Measurements from ENCODE around the gene GBP4.

Gene GBP4

DNA sequence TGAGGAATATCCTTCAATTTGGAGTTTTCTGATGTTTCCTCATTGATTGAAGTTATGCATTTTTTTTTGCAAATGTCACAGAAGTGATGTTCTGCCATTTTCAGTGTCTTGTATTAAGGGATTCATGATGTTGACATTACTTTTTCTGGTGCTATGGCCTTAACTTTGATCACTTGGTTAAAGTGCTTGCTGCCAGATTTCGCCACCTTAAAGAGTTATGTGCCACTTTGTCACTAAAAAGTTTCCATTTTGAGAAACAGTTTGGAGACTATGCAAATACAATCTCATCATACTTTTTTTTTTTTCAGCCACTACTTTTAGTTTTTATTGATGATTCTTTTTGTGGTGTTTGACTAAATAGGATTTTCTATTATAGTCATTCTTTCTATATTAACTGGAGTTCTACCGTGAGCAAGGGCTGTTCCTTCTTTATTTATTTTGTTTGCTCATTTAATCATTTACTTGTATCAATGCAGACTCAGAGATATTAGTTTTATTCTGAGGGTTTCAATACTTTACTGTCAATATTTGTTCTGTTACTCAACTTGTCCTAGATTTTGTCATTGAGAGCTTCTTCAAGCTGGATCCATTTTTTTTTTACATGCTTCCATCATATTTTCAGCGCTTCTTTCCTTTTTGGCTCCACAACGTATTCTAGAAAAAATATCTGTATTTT lies 26.1 kb downstream of the GBP4 start:
- DNase-seq (ENCODE audit: insufficient read length, low spot score): no peak
- FAIRE-seq: peak; percentile 69

DNA sequence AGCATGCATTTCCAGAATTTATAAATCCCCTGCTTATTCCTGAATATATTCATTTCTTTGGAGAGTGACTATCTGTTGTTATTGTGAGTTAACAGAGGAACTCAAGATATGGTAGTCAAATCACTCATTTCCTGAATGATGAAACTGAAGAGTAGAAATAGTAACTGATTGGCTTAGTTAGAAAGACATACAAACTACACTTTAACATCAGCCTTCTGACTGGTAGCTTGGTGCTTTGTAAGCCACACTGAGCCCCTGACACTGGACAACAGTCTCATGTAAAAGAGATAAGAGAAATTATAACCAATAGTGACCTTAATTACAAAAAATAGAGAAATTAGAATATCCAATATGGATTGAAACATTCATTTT lies 27.7 kb downstream of the GBP4 start:
- DNase-seq (ENCODE audit: insufficient read length, low spot score): no peak
- no peak for FAIRE-seq

GRCh38 chr1:89170170-89171066 lies 28.3 kb downstream of the GBP4 start:
- FAIRE-seq (peak; percentile 63), DNase-seq (ENCODE audit: insufficient read length, low spot score) (no peak)

GRCh38 chr1:89169166-89169565 lies 29.6 kb downstream of the GBP4 start:
- no peak for FAIRE-seq
- no peak for DNase-seq (ENCODE audit: insufficient read length, low spot score)

DNA sequence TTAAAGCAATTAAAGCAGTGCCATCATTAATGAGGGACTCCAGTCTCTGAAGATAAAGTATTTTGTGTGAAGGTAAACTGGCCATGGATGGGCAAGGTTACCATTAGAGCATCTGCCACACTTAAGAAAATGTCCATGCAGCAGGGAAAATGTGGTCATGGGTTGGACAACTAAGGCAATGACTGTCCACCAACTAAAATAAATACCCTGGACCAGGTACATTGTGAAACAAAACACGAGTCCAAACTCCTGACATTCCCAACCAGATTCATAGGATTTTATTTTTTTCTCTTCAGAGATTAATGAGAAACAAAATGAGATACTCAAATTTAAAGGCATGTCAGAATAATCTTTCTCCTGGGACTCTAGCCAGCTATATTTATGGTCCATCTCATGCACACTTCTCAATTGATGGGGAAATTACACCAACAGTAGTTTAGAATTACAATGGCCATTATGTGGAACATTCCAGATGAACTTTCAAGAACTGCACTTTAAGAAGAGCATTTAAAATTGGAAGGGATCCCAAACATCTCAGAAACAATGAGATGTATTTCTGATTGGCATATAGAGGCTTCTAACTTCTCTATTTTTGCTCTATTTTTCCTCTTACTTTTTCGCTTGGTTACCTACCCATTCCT lies 31.0 kb downstream of the GBP4 start:
- FAIRE-seq (no peak), DNase-seq (ENCODE audit: insufficient read length, low spot score) (no peak)

- DNase-seq (ENCODE audit: insufficient read length, low spot score): no peak
- no peak for FAIRE-seq
These were observed 32.0 kb downstream of the GBP4 start for GRCh38 chr1:89166705-89167104.

GRCh38 chr1:89165811-89166210 lies 32.9 kb downstream of the GBP4 start:
- DNase-seq (ENCODE audit: insufficient read length, low spot score) (no peak), FAIRE-seq (no peak)

DNA sequence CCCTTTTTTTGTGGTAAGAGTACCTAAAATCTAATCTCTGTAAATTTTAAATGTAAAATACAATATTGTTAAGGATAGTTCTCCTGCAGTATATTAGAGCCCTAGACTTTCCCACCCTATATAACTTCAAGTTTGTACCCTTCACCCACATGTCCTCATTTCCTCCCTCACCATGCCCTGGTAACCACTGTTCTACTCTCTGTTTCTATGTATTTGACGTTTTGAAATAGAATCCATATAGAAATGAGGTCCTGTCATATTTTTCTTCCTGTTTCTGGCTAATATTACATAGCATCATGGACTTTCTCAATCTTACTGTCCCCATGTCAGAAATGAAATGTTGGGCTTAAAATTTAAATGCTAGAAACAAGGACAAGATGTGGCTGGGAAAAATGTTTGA lies 47.7 kb downstream of the GBP4 start:
- DNase-seq (ENCODE audit: insufficient read length, low spot score) (no peak), FAIRE-seq (no peak)

GRCh38 chr1:89149976-89150375 lies 48.8 kb downstream of the GBP4 start:
- FAIRE-seq (no peak), DNase-seq (ENCODE audit: insufficient read length, low spot score) (no peak)

DNA sequence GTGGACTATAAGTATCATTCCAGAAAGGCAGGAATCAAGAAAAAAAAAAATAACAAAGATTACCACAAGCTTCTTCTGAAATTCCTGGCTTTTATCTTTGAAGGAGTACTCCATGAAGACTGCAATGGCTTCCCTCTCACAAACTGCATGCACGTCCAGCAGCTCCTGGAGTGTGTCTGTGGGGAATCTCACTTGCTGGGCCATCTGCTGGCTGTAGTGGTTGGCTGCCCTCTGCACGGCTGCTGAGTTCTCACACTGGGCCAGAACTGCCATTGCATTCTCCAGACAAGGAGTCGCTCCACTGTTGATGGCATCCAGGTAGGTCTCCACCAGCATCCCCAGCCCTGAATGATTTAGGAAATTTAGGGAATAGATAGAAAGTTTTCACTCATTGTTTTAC lies 49.5 kb downstream of the GBP4 start:
- no peak for DNase-seq (ENCODE audit: insufficient read length, low spot score)
- no peak for FAIRE-seq

DNA sequence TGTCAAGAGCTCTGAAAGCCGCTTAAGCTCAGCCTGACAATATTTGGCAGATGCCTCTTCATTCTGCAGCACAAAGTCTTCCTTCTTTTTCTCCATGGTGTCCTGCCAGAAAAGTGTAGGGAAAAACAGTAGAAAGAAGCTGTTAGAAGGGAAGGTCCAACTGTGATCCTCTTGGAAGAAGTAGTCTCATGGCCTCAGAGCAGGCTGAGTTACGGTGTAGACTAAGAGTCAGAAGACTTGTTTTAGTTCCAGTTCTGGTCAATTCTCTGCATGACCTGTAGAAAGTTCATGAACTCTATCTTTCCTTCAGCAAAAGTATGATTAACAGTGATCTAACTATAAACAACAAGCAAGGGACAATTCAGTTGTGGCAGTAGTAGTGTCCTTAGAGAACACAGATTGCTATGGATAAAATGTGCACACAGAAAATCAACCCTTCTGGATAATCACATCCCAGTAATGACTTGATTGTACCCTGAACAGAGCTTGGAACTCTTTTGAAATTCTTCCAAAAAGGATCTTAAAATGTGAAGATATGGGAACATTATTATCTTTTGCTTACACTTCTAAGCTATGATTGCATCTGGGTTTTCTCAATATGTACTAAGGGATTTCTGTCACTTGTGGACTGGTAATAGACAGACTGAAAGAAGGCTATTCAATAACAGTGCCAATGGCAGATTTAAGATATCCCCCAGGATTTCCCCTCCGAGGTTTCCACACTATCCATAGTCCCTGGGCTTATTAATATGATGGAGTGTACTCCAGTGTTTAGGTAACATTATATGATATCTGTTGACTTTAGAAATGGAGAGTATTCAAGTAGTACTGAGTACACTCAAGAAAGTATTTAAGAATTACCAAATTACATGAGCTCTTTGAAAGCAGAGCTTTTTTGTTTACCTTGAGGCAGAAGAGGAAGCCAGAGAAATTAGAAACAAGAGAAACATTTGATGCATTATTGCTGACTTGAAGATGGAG lies 50.8 kb downstream of the GBP4 start:
- no peak for FAIRE-seq

DNA sequence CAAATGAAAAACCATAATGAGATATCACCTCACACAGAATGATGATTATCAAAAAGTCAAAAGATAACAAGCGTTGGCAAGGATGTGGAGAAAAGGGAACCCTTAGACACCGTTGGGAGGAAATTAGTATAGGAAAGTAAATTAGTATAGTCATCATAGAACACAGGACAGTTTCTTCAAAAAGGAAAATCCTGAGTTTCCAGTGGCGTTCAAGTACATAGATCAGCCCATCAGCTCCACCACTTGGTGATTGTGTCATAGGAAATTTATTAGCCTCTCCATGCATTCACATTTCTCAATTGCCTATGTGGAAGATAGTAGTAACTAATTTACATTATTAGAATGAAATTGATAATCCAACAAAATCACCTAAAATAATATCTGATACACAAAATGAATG lies 52.0 kb downstream of the GBP4 start:
- no peak for FAIRE-seq

More for the DNA sequence above, 50.8 kb downstream of the GBP4 start:
- no peak for DNase-seq (ENCODE audit: insufficient read length, low spot score)

GRCh38 chr1:89143484-89143883 lies 55.3 kb downstream of the GBP4 start:
- FAIRE-seq (no peak), DNase-seq (ENCODE audit: insufficient read length, low spot score) (no peak)

More for the DNA sequence above, 52.0 kb downstream of the GBP4 start:
- no peak for DNase-seq (ENCODE audit: insufficient read length, low spot score)

GRCh38 chr1:89142160-89142559 lies 56.6 kb downstream of the GBP4 start:
- FAIRE-seq: no peak
- DNase-seq (ENCODE audit: insufficient read length, low spot score): no peak

DNA sequence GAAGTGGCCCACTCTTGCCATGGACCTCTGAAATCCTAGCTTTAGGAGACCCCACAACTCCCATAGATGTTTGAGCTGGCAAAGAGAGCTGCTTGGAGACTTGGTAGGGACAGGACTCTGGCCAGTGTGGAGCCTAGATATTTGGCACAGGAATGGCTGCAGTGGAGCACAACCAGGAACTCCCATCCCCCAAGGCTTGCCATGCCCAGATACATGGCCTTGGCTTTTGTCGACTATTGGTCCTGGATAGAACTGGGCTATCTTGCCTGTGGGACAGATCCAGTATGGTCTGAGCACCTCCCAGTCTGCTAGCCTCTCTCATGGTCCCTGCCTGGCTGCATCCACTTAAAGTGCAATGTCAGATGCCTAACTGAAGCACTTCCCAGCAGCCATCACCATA lies 65.0 kb downstream of the GBP4 start:
- FAIRE-seq (no peak), DNase-seq (ENCODE audit: insufficient read length, low spot score) (no peak)
